ENCODE data around the gene AIM2. TPM values are rescaled to one million over a fixed set of nuclear protein-coding genes. Genes with fewer than 3 reads are reported as not detected.
"Not testable (repeated sequence)": the region's sequence is repeated elsewhere in the genome, so short reads cannot be mapped to it uniquely, and the experiment has no call there.

The AIM2 gene
- total RNA-seq, 1 donor from 2014 or later, result not detected

- Histone ChIP-seq H3K9me3 (no peaks in the 10 kb centered on the region), H3K36me3 (peaks cover 0 to 36% of the 10 kb centered on the region in 2 donors), H3K27me3 (no peaks in the 10 kb centered on the region), H3K27ac (no peak overlapping the region), H3K4me1 (peaks cover 27% of the 10 kb centered on the region), H3K4me3 (no peak overlapping the region)
- DNase-seq (ENCODE audit: extremely low spot score in 2 of 2), result no peak
- intact Hi-C loops (cut with DNase I), result no loop called here
- TF ChIP-seq POLR2A (IDR thresholded peaks at IDR 0.05), result no peak
- TF ChIP-seq POLR2AphosphoS5 (IDR thresholded peaks at IDR 0.05; ENCODE audit: insufficient read depth in 1 of 2, low read depth in 1 of 2), result no peak
- TF ChIP-seq CTCF (IDR thresholded peaks at IDR 0.05), result no peak
Measured at GRCh38 chr1:159056069-159056698, 20.4 kb downstream of the AIM2 start.

GRCh38 chr1:159055181-159055641 is 21.4 kb downstream of the AIM2 start:
- TF ChIP-seq POLR2A (IDR thresholded peaks at IDR 0.05), result no peak
- TF ChIP-seq CTCF (IDR thresholded peaks at IDR 0.05), result no peak
- TF ChIP-seq POLR2AphosphoS5 (IDR thresholded peaks at IDR 0.05; ENCODE audit: insufficient read depth in 1 of 2, low read depth in 1 of 2), result no peak
- Histone ChIP-seq H3K27me3 (no peaks in the 10 kb centered on the region), H3K9me3 (no peaks in the 10 kb centered on the region), H3K4me3 (no peak overlapping the region), H3K27ac (no peak overlapping the region), H3K36me3 (peaks cover 0 to 45% of the 10 kb centered on the region in 2 donors), H3K4me1 (peaks cover 27% of the 10 kb centered on the region)
- no peak for DNase-seq (ENCODE audit: extremely low spot score in 2 of 2)
- intact Hi-C loops (cut with DNase I), result no loop called here

- intact Hi-C loops (cut with DNase I), result no loop called here
- Histone ChIP-seq H3K36me3 (peaks cover 0 to 53% of the 10 kb centered on the region in 2 donors), H3K27me3 (no peaks in the 10 kb centered on the region), H3K4me3 (no peak overlapping the region), H3K4me1 (peaks cover 27% of the 10 kb centered on the region), H3K9me3 (no peaks in the 10 kb centered on the region), H3K27ac (no peak overlapping the region)
- TF ChIP-seq POLR2A (IDR thresholded peaks at IDR 0.05) (no peak), POLR2AphosphoS5 (IDR thresholded peaks at IDR 0.05; ENCODE audit: insufficient read depth in 1 of 2, low read depth in 1 of 2) (no peak), CTCF (IDR thresholded peaks at IDR 0.05) (no peak)
- DNase-seq (ENCODE audit: extremely low spot score in 2 of 2), result no peak
Measured at GRCh38 chr1:159054427-159054826, 22.1 kb downstream of the AIM2 start.

- no peak for DNase-seq (ENCODE audit: extremely low spot score in 2 of 2)
- H3K4me1 ChIP-seq, result peaks cover 27% of the 10 kb centered on the region
- peaks cover 0 to 58% of the 10 kb centered on the region in 2 donors for H3K36me3 ChIP-seq
- no peak overlapping the region for H3K27ac ChIP-seq
- intact Hi-C loops (cut with DNase I), result no loop called here
- H3K27me3 ChIP-seq, result no peaks in the 10 kb centered on the region
- H3K9me3 ChIP-seq, result no peaks in the 10 kb centered on the region
- TF ChIP-seq POLR2A (IDR thresholded peaks at IDR 0.05) (no peak), CTCF (IDR thresholded peaks at IDR 0.05) (no peak), POLR2AphosphoS5 (IDR thresholded peaks at IDR 0.05; ENCODE audit: insufficient read depth in 1 of 2, low read depth in 1 of 2) (no peak)
- H3K4me3 ChIP-seq, result no peak overlapping the region
Measured at GRCh38 chr1:159051436-159051835, 25.1 kb downstream of the AIM2 start.

GRCh38 chr1:159046486-159046885 is 30.1 kb downstream of the AIM2 start:
- peaks cover 0 to 46% of the 10 kb centered on the region in 2 donors for H3K36me3 ChIP-seq
- DNase-seq (ENCODE audit: extremely low spot score in 2 of 2); H3K9me3 ChIP-seq; H3K4me3 ChIP-seq; H3K4me1 ChIP-seq; H3K27ac ChIP-seq; intact Hi-C loops (cut with DNase I); H3K27me3 ChIP-seq: not testable (repeated sequence)

All from vagina (tissue), 2 donors.